ENCODE results near the gene NPC1L1.

DNA sequence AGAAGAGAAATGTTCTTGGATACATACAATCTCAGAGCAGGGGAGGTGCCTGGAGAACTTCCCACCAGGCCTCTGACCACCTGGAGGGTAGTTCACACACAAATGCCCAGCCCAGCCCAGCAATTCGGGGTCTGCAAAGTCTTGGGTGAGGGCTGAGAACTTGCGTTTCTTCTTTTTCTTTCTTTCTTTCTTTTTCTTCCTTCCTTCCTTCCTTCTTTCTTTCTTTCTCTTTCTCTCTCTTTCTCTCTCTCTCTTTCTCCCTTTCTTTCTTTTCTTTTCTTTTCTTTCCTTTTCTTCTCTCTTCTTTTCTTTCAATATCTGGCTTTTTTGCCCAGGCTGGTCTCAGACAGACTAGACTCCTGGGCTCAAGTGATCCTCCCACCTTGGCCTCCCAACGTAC, 22.4 kb downstream of the NPC1L1 start:
- TF ChIP-seq, protein P1, sequence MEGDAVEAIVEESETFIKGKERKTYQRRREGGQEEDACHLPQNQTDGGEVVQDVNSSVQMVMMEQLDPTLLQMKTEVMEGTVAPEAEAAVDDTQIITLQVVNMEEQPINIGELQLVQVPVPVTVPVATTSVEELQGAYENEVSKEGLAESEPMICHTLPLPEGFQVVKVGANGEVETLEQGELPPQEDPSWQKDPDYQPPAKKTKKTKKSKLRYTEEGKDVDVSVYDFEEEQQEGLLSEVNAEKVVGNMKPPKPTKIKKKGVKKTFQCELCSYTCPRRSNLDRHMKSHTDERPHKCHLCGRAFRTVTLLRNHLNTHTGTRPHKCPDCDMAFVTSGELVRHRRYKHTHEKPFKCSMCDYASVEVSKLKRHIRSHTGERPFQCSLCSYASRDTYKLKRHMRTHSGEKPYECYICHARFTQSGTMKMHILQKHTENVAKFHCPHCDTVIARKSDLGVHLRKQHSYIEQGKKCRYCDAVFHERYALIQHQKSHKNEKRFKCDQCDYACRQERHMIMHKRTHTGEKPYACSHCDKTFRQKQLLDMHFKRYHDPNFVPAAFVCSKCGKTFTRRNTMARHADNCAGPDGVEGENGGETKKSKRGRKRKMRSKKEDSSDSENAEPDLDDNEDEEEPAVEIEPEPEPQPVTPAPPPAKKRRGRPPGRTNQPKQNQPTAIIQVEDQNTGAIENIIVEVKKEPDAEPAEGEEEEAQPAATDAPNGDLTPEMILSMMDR (tag by site-specific recombination; IDR thresholded peaks at IDR 0.05) = no peak
- TF ChIP-seq ZNF324 (tag by site-specific recombination; IDR thresholded peaks at IDR 0.05) (no peak), YY1 (tag by site-specific recombination; IDR thresholded peaks at IDR 0.05) (no peak), ZSCAN30 (tag by site-specific recombination; IDR thresholded peaks at IDR 0.05) (no peak), ZNF292 (tag by site-specific recombination; IDR thresholded peaks at IDR 0.05; ENCODE audit: borderline replicate concordance, low read depth) (no peak), KLF8 (tag by site-specific recombination; IDR thresholded peaks at IDR 0.05) (no peak), ZNF416 (tag by site-specific recombination; IDR thresholded peaks at IDR 0.05) (no peak), ZNF10 (tag by site-specific recombination; IDR thresholded peaks at IDR 0.05) (no peak), ZNF433 (tag by site-specific recombination; IDR thresholded peaks at IDR 0.05; ENCODE audit: low read depth) (no peak), MEIS1 (CRISPR knock-in tag; IDR thresholded peaks at IDR 0.05; ENCODE audit: borderline replicate concordance) (no peak), ZNF155 (tag by site-specific recombination; IDR thresholded peaks at IDR 0.05) (no peak), SP2 (tag by site-specific recombination; IDR thresholded peaks at IDR 0.05) (no peak)

Data from HEK293 (cell line).